GM19099 (cell line): ENCODE results near the gene KIF1A.
"Not testable (repeated sequence)": the region's sequence is repeated elsewhere in the genome, so short reads cannot be mapped to it uniquely, and the experiment has no call there.

ENCODE experiments used
- POLR2A ChIP-seq: IDR thresholded peaks from 3 replicates; pipeline ENCODE4 v1.6.1; 2011; ENCODE audit warnings: low read depth; ENCODE audit not compliant: insufficient read length; ENCODE audit errors: extremely low read depth

KIF1A gene

DNA sequence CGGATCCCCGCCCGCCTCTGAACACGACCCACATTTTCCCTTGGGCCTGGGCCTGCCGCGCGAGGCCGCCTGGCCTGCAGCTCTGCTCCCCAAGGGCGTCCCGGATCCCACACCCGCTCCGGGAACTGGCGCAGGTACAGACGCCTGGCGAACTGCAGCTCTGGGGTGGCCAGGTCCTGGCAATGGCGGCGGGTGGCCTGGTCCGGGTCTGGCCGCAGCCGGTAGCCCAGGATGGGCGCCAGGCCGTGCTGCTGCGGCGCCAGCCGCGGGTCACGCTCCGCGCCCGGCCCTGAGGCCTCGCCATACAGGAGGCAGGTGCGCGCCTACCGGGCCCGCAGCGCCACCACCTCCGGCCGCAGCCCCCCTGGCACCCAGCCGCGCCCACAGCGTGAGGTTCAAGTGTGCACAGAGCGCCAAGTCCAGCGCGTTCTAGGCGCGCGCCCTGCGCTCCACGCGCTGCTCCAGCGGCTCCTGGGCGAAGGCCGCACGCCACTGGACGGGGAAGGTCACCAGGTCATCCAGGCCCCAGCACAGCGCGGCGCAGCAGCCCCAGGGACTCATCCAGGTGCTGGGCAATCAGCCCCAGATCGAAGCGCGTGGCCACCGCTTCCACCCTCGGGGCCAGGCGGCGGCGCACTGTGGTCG lies 118.8 kb downstream of the KIF1A start:
- TF ChIP-seq POLR2A = no peak

DNA sequence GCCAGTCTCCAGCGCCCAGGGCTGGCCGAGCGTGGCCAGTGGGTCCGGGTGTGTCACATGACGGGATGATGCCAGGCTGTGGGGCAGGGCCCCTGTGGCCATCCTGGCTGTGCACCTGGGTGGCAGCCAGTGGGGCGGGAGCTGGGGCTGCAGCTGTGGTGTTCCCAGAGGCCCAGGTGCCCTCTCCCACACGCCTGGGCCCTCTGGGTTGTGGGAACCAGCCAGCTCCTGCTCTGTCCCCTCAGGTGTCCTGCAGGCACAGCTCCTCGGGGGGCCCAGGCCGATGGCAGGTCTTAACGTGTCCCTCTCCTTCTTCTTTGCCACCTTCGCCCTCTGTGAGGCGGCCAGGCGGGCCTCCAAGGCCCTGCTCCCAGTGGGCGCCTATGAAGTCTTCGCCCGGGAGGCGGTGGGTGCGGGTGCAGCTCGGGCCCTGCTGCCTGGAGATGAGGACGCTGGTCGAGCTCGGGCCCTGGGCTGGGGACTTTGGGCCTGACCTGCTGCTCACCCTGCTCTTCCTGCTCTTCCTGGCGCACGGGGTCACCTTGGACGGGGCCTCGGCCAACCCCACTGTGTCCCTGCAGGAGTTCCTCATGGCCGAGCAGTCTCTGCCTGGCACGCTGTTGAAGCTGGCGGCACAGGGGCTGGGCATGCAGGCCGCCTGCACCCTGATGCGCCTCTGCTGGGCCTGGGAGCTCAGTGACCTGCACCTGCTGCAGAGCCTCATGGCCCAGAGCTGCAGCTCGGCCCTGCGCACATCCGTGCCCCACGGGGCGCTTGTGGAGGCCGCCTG lies 128.2 kb downstream of the KIF1A start, which contains the start of gene AQP12A:
AQP12A (plus strand) TSS at position 236 of the 790 bp plus-strand sequence; CDS start at position 284, 48 bp downstream.
- not testable (repeated sequence) for TF ChIP-seq POLR2A

DNA sequence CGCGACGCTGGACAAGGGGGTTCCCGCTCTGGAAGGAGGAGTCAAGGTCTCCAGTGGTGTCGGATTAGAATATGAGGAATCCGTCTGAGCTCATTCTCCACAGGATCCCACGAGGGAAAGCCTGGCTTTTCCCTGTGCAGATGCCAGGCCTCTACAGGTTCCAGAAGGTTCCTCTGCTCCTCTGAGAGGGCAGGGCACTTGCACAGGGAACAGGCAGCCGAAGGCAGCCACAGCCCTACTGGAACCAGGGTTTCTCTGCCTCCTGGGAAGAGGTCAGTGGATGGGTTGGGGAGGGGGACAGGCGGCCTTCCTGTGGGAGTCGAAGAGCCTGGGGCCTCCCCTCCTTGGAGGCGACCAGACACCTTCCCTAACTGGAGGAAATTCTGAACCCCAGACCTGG lies 130.0 kb downstream of the KIF1A start:
- TF ChIP-seq POLR2A = no peak

DNA sequence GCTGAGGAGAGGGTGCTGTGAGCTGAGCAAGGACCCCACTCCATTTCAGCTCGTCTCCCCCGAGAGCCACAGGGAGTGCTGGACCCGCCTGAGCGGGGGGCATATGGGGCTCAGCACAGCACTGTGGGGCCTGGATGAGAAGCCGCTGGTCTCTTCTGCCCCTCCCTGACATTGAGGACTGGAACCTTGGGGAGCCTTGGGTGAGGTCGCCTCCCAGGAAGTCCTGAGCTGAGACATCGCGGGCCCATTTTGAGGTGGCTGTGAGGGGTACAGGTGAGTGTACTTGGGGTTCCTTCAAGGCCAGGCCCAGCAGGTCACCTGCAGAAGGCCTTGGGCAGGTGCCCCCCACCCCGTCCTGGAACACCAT lies 131.5 kb downstream of the KIF1A start:
- no peak for TF ChIP-seq POLR2A

DNA sequence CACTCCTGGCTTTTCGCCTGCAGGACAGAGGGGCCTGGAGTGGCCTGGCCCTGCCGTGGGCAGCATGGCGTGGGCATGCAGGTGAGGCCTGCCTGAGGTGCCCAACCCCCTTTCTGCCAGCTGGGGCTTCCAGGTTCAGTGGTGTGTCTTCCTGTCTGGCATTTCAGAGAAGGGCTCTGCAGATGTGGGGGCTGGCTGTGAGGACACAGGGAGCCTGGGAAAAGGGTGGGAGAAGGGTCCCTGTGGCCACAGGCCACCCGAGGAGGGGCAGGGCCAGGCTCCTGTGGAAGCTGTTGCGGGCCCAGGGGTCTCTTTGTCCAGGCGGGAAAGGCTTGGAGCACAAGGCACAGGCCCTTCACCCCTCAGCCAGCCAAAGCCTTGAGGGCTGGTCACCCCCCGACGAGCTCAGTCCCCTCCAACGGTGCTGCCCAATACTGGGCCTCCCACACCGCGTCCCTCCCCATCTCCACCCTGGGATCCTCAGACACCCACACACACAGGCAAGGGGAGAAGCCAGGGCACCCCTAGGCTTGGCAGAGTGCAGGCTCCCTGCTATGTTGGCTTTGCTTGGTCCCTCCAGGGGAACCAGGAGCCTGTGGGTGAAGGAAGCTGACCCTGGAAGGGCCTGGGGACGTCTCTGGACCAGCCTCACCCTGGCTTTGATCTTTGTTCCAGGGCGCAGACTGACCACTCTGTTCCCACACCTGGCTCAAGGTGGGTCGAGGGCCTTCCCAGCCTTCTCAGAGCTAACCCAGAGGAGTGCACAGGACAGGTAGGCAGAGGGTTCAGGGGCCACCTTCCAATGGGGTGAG lies 132.1 kb downstream of the KIF1A start:
- no peak for TF ChIP-seq POLR2A

DNA sequence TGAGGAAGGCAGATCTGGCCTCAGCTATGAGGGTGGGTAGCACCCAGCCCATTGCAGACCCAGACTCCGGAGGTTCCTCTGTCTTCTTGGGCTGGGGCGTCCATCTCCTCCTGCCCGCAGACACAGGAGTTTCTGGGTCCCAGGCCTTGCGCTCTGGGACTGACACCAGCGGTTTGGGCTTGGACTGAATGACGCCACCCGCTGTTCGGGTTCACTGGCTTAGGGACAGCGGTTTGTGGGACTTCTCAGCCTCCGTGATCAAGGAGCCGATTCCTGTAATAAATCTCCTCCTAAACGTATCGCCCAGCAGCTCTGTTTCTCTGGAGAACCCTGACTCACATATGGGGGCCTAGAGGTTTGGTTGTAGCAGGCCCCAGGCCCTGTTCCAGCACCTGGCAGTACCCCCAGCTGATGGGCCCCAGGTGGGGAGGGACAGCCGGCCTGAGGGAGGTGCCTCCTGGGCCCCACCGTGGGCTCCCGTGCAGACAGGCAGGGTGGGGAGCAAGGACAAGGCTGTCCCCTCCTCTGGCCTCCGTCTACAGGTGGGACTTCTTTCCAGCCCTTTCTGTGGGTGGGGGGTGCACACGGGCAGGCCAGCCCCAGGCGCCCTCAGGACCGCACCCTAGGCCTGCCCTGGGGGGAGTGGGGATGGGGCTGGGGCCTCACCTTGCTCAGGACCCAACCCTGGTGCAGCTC lies 132.8 kb downstream of the KIF1A start:
- TF ChIP-seq POLR2A = no peak

DNA sequence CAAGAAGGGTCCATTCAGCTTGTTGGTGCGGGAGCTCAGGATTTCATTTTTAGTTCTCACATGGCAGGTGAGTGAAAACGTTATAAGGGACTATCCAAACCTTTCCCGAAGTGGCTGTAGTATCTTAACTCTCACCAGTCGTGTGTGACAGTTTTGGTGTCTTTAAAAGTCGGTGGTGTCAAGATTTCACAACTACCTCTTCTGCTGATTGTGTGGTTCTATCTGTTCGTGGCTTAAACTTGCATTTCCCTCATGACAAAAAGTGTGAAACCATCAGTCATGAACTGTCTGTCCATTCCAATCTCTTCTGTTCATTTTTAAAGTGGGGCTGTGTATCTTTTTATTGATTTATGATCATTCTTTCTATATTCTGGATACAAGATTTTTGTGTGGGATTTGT lies 133.6 kb downstream of the KIF1A start:
- TF ChIP-seq POLR2A = no peak

DNA sequence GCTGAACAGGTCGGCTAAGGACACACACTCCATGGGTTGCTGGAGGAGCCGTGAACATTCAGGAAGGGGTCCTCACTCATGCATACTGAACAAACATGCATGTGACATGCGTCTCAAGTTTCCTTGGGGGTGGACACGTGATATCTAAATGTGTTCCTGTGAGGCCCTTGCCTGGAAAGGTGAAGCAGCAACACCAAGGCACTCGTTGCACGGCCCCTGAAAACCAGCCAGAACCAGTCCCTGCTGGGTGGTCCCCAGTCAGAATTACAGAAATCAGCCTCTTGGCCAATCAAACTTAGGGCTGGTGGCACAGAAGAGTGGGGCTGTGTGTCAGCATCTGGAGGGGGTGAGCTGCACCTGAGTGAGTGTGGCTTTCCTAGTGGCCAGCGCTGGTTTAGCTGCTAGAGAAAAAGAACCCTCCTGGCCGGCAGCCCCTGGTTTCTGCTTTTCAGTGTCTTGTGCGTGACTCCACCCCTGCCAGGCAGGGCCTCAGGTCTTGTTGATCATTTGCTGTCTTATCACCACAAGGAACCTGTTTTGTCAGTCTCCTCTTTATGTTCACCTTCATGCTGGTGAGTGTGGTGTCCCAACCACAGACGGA lies 134.1 kb downstream of the KIF1A start:
- TF ChIP-seq POLR2A = no peak

DNA sequence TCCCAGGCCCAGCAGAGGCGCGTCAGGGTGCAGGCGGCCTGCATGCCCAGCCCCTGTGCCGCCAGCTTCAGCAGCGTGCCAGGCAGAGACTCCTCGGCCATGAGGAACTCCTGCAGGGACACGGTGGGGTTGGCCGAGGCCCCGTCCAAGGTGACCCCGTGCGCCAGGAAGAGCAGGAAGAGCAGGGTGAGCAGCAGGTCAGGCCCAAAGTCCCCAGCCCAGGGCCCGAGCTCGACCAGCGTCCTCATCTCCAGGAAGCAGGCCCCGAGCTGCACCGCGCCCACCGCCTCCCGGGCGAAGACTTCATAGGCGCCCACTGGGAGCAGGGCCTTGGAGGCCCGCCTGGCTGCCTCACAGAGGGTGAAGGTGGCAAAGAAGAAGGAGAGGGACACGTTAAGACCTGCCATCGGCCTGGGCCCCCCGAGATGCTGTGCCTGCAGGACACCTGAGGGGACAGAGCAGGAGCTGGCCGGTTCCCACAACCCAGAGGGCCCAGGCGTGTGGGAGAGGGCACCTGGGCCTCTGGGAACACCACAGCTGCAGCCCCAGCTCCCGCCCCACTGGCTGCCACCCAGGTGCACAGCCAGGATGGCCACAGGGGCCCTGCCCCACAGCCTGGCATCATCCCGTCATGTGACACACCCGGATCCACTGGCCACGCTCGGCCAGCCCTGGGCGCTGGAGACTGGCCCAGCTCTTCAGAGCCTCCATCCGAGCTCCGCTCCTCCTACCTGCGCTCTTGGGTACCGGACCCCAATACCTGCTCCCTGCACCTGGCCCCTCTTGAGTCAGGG lies 137.4 kb downstream of the KIF1A start, which contains the start of gene AQP12B:
AQP12B (minus strand) TSS at position 455 of the 794 bp plus-strand sequence; CDS start at position 407, 48 bp downstream.
- TF ChIP-seq POLR2A = not testable (repeated sequence)

DNA sequence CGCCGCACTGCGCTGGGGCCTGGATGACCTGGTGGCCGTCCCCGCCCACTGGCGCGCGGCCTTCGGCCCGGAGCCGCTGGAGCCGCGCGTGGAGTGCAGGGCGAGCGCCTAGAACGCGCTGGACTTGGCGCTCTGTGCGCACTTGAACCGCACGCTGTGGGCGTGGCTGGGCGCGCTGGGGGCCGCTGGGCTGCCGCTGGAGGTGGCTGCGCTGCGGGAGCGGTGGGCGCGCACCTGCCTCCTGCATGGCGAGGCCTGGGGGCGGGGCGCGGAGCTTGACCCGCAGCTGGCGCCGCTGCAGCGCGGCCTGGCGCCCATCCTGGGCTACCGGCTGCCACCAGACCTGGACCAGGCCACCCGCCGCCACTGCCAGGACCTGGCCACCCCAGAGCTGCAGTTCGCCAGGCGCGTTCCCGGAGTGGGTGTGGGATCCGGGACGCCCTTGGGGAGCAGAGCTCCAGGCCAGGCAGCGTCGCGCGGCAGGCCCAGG lies 147.3 kb downstream of the KIF1A start:
- TF ChIP-seq POLR2A = no peak

DNA sequence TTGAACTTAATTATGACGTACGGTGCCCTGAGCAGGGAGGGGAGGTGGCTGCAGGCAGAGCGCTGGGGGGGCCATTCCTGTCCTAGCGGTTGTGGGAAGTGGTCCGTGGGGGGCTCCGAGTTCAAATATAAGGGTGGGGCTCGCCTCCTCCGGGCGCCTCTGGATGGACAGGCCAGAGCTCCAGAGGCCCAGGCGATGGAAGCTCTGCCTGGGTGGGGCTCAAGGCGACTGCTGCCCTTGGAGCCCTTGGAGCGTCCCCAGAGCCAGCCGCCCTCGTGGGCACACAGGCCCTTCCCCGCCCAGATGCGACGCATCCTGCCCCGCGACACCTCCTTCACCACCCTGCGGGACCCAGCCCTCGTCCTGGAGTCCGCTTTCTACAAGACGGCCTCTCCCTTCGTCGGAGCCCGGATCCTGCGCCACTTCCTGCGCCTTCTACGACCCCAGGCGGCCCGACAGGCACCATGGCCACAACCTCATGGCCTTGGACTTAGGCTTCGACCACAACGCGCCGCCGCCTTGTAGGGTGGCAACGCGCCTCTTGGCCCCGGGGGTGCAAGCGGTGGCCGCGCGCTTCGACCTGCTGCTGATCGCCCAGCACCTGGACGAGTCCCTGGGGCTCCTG lies 147.8 kb downstream of the KIF1A start:
- no peak for TF ChIP-seq POLR2A

DNA sequence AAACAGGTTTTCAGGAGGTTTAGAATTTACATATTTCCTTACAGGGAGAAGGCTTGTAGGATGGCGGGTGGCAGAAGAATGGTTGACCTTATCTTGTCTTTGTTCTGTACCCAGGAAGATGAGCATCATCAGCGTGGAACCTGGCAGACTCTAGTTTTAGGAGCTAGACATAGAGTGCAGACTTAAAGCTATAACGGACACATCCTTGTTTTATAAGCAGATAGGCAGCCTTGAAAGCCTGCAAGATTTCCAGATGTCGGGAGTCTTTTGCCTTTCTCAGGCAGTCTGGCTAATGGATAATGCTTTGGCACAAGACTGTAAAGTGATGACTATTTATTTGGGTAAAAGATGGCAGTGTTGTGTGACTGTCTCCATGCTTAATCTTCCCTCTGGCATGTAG lies 149.1 kb downstream of the KIF1A start:
- no peak for TF ChIP-seq POLR2A

DNA sequence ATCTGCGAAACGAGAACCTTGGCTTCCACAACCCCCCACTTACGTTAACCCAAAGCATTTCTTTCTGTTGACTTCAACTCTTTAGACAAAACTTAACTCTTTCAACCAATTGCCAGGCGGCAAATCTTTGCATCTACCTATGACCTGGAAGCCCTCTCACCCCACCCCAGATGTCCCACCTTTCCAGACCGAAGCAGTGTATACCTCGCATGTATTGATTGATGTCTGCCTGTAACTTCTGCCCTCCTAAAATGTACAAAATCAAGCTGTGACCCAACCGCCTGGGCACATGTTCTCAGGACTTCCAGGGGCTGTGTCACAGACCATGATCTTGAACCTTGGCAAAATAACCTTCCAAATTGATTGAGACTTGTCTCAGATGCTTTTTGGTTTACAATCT lies 149.6 kb downstream of the KIF1A start:
- TF ChIP-seq POLR2A = no peak
